HEK293T (cell line): Measurements from ENCODE around the gene SCGB1C1.

ENCODE experiments used
- CTCF ChIA-PET: fragments of 350-600 bp; formaldehyde crosslinking; extraction: SDS; loops from one replicate; lab custom pipeline; 2021; ENCODE audit warnings: antibody characterized with exemption, inconsistent platforms; lab: Yijun Ruan, JAX
- POLR2A ChIA-PET: fragments of 350-600 bp; formaldehyde crosslinking; extraction: SDS; loops from one replicate; lab custom pipeline; 2020; ENCODE audit warnings: antibody characterized with exemption, inconsistent platforms; lab: Yijun Ruan, JAX
- DNase-seq: peaks from one replicate; pipeline ENCODE4 v3.0.0; 2012; ENCODE audit warnings: mixed read lengths; ENCODE audit errors: extremely low spot score
- ARNT ChIP-seq: fragments of 450-650 bp; IDR thresholded peaks from 2 replicates; pipeline ENCODE4 v1.6.1; 2017; ENCODE audit warnings: mild to moderate bottlenecking
- BHLHE40 ChIP-seq: fragments of 450-650 bp; IDR thresholded peaks from 2 replicates; pipeline ENCODE4 v1.6.1; 2016; ENCODE audit warnings: mild to moderate bottlenecking, moderate library complexity, borderline replicate concordance
- CTBP1 ChIP-seq: fragments of 450-650 bp; IDR thresholded peaks from 2 replicates; pipeline ENCODE4 v1.6.1; 2016; ENCODE audit warnings: borderline replicate concordance
- ELF4 ChIP-seq: fragments of 450-650 bp; IDR thresholded peaks from 2 replicates; pipeline ENCODE4 v1.6.1; 2017; ENCODE audit warnings: antibody characterized with exemption
- FOXA1 ChIP-seq: fragments of 450-650 bp; IDR thresholded peaks from 2 replicates; pipeline ENCODE4 v1.6.1; 2016; ENCODE audit warnings: mild to moderate bottlenecking
- FOXK2 ChIP-seq: fragments of 450-650 bp; IDR thresholded peaks from 2 replicates; pipeline ENCODE4 v1.6.1; 2016; ENCODE audit warnings: mild to moderate bottlenecking
- FOXM1 ChIP-seq: fragments of 450-650 bp; IDR thresholded peaks from 2 replicates; pipeline ENCODE4 v1.6.1; 2017; ENCODE audit warnings: mild to moderate bottlenecking, borderline replicate concordance
- HDGF ChIP-seq: fragments of 450-650 bp; IDR thresholded peaks from 2 replicates; pipeline ENCODE4 v1.6.1; 2017; ENCODE audit warnings: antibody characterized with exemption, borderline replicate concordance
- L3MBTL2 ChIP-seq: fragments of 450-650 bp; conservative IDR thresholded peaks from 2 replicates; pipeline ENCODE4 v1.6.1; 2016; ENCODE audit warnings: mild to moderate bottlenecking
- LEF1 ChIP-seq: fragments of 450-650 bp; IDR thresholded peaks from 2 replicates; pipeline ENCODE4 v1.6.1; 2017; ENCODE audit warnings: mild to moderate bottlenecking, borderline replicate concordance
- NFRKB ChIP-seq: fragments of 450-650 bp; IDR thresholded peaks from 2 replicates; pipeline ENCODE4 v1.6.1; 2016; ENCODE audit warnings: mild to moderate bottlenecking, moderate library complexity
- PKNOX1 ChIP-seq: fragments of 450-650 bp; IDR thresholded peaks from 2 replicates; pipeline ENCODE4 v1.6.1; 2016
- SP1 ChIP-seq: fragments of 450-650 bp; IDR thresholded peaks from 2 replicates; pipeline ENCODE4 v1.6.1; 2017
- SUZ12 ChIP-seq: fragments of 450-650 bp; IDR thresholded peaks from 2 replicates; pipeline ENCODE4 v1.6.1; 2016; ENCODE audit warnings: mild to moderate bottlenecking
- TARDBP ChIP-seq: fragments of 450-650 bp; IDR thresholded peaks from 2 replicates; pipeline ENCODE4 v1.6.1; 2016
- ZNF384 ChIP-seq: fragments of 450-650 bp; IDR thresholded peaks from 2 replicates; pipeline ENCODE4 v1.6.1; 2016

The SCGB1C1 gene

GRCh38 chr11:209275-210121, 16.6 kb downstream of the SCGB1C1 start:
- TF ChIP-seq FOXK2 (no peak), SUZ12 (no peak), PKNOX1 (no peak), ELF4 (no peak), L3MBTL2 (peak; percentile 50), BHLHE40 (no peak), ZNF384 (no peak), FOXM1 (no peak)
- DNase-seq = no peak
- ChIA-PET CTCF (no interaction called here), POLR2A (interaction anchor here (1.1 to 4.1 kb wide), 2 partner anchors 25 to 240 kb away, joined by 3 to 41 read pairs; partner anchors contain the start of gene PTDSS2)

GRCh38 chr11:210122-210802, 17.4 kb downstream of the SCGB1C1 start:
- ChIA-PET CTCF (no interaction called here), POLR2A (interaction anchor here (4.1 kb wide), 1 partner anchor 239 kb away, joined by 41 read pairs; the partner anchor contains the start of gene PTDSS2)
- no peak for TF ChIP-seq HDGF
- no peak for TF ChIP-seq ARNT
- TF ChIP-seq TARDBP = no peak
- TF ChIP-seq LEF1 = no peak
- no peak for TF ChIP-seq SUZ12
- TF ChIP-seq L3MBTL2 = no peak
- no peak for TF ChIP-seq SP1
- no peak for TF ChIP-seq NFRKB
- no peak for DNase-seq

GRCh38 chr11:210803-211180, 17.9 kb downstream of the SCGB1C1 start:
- TF ChIP-seq FOXM1 (no peak), PKNOX1 (no peak), ARNT (no peak), BHLHE40 (no peak), FOXA1 (no peak), NFRKB (no peak), CTBP1 (no peak)
- POLR2A ChIA-PET = no interaction called here
- no peak for DNase-seq
- CTCF ChIA-PET = no interaction called here

- POLR2A ChIA-PET = no interaction called here
- DNase-seq = no peak
- TF ChIP-seq HDGF = no peak
- no peak for TF ChIP-seq ELF4
- no peak for TF ChIP-seq ARNT
- TF ChIP-seq LEF1 = no peak
- TF ChIP-seq PKNOX1 = no peak
- no peak for TF ChIP-seq L3MBTL2
- no peak for TF ChIP-seq NFRKB
- TF ChIP-seq FOXM1 = no peak
- TF ChIP-seq SP1 = no peak
- TF ChIP-seq CTBP1 = no peak
- no peak for TF ChIP-seq SUZ12
- TF ChIP-seq BHLHE40 = no peak
- TF ChIP-seq FOXK2 = no peak
- no peak for TF ChIP-seq FOXA1
- TF ChIP-seq TARDBP = no peak
- no peak for TF ChIP-seq ZNF384
- CTCF ChIA-PET = no interaction called here
Observed at GRCh38 chr11:211295-211694, 18.4 kb downstream of the SCGB1C1 start.

GRCh38 chr11:211741-212140, 18.9 kb downstream of the SCGB1C1 start:
- DNase-seq = no peak
- ChIA-PET POLR2A (no interaction called here), CTCF (no interaction called here)

More at GRCh38 chr11:211741-212140, 18.9 kb downstream of the SCGB1C1 start:
- TF ChIP-seq FOXK2 (no peak), PKNOX1 (no peak), TARDBP (no peak), CTBP1 (no peak), ZNF384 (no peak), ELF4 (no peak), SUZ12 (no peak), NFRKB (no peak), LEF1 (no peak), ARNT (no peak), BHLHE40 (no peak), FOXM1 (no peak), SP1 (no peak), HDGF (no peak)
